Muscle of back (tissue), 11 donors: ENCODE data around the gene STIM2. TPM values are rescaled to one million over a fixed set of nuclear protein-coding genes. Genes with fewer than 3 reads are reported as not detected.
"Not testable (repeated sequence)": the region's sequence is repeated elsewhere in the genome, so short reads cannot be mapped to it uniquely, and the experiment has no call there.

Experiments
- DNase-seq, 3 donors: peaks; one replicate each; pipeline versions ENCODE4 v3.0.0 to v3.0.0-alpha.2; 2013
- polyA plus RNA-seq, 10 donors: library from polyadenylated mRNA; unstranded; fragments of 120-200 nt; gene quantifications; one replicate each; pipeline ENCODE4 v1.2.1, GENCODE V29; 2013; ENCODE audit not compliant: insufficient read length in 10 of 10

STIM2 gene
- polyA plus RNA-seq, 10 donors, result 37.5 to 68.9 (median 44.7) TPM

DNA sequence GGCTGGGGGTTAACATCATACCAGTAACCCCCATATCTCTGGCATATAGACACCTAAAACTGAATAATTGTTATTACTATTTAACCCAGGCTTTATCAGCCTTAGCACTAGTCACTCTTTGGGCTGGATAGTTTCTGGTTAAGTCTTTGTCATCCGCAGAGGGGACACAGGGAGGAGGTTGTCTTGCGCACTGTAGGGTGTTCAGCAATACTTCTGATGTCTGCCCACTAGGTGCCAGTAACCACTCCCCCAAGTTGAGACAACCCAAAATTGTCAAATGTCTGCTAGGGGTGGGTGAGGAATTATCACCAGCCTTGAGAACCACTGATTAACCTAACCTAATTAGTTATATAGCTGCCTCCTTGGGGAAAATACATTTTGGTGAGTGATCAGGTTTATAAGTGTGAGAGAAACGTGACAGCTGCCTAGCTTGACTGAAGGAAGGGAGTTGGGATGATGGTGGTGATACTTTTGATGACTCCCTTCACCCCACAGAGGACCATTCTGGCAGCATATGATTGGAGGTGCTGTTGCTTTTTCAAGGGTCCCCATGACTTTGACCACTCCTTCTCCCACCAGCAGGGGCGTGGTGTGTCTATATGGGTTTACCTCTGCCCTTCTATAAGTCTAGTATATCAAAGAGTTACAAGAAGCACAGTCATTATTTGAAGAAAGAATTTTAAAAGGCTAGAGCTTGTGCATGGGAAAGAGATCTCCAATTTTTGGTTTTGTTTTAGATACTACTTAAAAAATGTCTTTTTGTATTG, 140.9 kb downstream of the STIM2 start:
- no peak for DNase-seq

DNA sequence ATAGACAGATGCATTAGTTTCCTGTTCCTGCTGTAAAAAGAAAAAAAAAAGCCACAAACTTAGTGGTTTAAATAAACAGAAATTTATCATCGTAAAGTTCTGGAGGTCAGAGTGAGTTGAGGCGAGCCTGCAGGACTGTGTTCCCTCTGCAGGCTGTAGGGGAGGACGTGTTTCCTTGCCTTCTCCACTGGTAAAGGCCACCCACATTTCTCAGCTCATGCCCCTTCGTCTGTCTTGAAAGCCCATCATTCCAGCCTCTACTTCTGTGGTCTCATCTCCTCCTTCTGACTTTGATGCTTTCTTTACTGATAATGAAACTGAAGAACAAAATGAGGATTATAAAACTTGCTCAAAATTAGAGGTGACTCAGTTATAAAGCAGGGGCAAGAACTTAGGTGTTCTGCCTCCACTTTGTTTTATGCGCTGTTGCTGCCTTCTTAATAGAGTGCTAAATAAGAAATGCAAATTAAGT, 143.0 kb downstream of the STIM2 start:
- DNase-seq, result no peak

DNA sequence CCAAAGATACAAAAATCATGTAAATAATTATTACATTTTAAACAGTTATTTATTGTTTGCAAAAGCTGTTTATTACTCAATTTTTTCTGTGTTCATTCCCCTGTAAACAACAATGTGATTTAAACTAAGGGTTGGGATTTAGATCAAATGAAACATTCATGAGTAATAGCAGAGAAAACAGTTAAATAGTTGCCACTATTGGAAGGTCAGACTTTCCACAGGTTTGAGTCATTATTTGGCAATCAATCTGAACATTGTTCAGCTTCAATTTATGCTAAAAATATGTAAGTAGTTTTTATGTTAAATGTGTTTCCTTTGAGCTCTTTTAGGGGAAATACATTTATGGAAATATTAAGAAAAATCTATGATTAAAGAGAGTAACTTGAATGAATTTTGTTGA, 144.9 kb downstream of the STIM2 start:
- DNase-seq, result peak in 1 of 3 donors; percentile 70

DNA sequence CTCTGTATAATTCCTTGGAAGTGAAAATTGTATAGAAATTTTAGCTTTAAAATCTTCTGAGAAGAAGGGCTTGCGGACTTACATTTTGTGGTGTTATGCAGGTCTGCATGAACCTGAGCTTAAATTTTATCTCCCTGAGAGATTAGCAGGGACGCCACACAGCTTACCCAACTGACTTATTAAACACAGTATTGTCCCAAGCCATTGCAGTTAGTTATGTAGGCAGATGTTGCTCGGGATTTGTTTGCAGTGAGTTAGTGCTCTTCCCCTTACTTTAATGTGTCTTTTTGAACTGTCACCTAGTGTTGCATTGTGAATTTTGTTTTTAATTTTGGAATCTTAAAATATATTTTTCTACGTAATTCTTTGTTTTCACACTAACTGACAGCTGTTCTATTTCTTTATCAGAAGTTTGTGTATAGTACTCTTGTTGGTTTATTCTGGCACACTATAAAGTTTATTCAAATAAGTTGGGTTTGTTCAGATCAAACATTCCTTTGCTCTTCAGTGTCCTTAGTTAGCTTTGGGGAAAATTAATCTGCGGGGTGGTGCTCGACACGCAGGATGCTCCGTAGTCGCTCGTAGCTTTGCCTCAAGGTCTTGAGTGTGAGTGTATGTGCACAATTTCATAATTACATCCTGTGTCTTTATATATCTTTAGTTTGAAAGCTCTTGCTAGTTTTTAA, 145.4 kb downstream of the STIM2 start:
- peak in 1 of 3 donors; percentile 35 for DNase-seq

DNA sequence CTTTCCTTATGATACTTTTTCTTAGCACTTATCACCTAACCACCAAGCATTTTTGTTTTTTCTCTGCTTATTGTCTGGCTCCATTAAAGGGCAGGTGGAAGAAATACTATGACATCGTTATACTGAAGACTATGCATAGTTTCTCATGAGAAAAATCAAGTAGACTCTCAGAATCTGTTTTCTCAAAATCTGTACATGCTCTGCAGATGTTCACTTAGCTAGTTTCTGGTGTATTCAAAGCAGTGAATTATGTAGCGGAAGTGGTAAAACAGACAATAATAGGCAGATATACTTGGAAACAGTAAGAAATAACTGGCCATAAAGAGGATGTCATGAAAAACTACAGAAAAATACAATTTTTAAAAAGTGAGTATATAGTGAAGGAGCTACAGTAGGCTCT, 146.0 kb downstream of the STIM2 start:
- DNase-seq, result peak in 1 of 3 donors; percentile 35

DNA sequence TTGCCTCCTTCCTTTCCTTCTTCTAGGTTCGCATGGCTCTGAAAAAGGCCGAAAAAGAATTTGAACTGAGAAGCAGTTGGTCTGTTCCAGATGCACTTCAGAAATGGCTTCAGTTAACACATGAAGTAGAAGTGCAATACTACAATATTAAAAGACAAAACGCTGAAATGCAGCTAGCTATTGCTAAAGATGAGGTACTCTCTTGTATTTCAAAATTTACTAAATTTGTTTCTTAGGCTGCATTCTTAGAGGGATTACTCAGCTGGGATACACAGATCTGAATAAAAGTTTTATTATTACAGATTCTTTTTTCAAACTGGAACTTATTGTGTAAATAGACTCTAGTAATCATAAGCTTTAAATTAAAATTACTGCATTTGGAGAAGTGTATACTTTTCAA, 146.9 kb downstream of the STIM2 start:
- DNase-seq, result no peak

DNA sequence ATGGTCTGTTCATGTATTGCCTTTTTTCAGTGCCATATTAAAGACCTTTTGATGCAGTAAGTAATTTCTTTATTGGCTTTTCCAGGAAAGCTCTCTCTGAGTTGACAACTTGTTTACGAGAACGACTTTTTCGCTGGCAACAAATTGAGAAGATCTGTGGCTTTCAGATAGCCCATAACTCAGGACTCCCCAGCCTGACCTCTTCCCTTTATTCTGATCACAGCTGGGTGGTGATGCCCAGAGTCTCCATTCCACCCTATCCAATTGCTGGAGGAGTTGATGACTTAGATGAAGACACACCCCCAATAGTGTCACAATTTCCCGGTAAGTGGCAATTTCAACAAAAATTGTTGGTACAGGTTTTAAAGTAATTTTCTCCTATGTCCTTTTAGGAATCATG, 148.0 kb downstream of the STIM2 start:
- no peak for DNase-seq

DNA sequence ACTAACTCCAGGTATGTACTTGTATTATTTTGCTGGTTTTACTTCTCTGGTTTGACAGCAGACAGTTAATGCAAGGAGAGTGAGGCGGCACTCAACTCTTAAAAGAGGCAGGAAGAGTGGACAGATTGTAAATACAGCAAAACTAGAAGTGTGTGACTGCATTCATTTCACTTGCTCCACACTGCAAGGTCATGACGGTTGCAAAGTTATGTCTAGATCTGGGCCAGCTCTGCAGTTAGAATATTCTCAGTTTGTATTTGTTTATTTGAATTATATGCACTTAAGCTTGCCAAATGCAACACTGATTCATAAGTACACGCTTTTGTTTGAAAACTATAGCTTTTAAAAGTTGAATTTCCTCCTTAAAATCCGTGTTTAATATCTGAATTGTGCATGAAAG, 148.9 kb downstream of the STIM2 start:
- no peak for DNase-seq

DNA sequence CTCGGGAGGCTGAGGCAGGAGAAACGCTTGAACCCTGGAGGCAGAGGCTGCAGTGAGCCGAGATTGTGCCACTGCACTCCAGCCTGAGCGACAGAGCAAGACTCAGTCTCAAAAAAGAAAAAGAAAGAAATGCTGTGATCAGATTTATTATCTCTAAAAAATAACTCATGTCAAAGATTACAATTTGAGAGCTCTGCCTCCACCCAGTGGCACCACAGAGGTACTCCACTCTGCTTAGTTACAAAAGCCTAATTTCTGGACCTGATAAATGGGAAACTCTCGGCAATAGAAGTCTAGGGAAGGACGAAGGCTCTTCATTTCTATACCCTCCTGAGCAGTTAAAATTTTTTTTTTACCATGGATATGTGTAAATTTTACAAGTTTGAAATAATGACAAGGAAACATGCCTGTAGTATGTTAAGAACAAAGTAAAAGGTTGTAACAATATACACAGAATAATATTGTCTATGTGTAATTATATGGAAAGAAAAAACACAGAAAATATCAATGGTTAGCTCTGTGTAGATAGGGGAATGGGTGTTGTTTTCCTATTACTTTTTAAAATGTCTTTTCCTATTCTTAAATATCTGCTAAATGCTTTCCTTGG, 149.8 kb downstream of the STIM2 start:
- DNase-seq, result peak; percentile 47 to 78 (median 69)

DNA sequence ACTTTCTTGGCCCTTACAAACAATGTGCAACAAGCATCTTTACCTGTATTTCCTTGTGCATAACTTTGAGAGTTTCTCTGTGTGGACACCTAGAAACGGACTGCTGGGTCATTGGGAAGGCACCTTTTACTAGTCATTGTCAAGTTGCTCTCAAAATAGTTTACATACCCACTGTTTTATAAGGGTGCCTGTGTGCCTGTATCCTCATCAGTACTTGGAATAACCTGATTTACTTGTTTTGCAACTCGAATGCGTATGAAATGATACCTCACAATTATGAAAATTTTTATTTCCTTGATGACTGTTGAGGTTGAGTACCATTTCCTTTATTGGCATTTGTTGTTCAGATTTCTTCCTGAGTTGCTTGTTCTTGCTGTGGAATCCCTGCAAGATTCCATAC, 150.8 kb downstream of the STIM2 start:
- DNase-seq, result no peak

DNA sequence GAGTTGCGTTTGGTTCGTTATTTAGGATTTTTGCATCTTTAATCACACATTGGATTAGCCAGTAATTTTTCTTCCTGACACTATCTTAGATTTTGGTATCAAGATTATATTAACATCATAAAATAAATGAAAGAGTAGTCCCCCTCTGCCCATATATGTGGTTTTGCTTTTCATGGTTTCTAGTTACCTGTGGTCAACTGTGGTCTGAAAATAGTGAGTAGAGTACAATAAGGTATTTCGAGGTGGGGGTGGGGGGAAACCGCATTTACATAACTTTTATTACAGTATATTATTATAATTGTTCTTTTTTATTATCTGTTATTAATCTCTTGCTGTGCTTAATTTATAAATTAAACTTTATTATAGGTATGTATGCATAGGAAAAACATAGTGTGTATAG, 152.4 kb downstream of the STIM2 start:
- no peak for DNase-seq

DNA sequence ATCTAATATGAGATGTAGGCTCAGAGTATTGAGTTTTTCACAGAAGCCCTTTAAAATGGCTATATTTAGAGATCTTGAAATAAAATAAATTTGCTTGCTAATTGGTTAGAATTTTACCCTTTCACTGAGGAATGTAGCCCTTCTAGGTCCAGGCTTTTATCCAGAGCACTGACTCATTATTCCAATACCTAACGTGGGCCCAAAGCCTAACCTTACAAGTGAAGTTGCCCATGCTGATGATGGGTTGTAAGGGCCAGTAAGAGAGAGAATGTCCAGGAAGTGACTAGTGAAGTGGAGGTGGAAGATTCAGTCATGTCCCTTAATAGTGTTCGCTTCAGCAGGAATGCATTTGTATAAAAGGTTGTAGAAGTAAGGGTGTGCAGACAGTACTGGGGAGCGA, 155.9 kb downstream of the STIM2 start:
- DNase-seq, result no peak

DNA sequence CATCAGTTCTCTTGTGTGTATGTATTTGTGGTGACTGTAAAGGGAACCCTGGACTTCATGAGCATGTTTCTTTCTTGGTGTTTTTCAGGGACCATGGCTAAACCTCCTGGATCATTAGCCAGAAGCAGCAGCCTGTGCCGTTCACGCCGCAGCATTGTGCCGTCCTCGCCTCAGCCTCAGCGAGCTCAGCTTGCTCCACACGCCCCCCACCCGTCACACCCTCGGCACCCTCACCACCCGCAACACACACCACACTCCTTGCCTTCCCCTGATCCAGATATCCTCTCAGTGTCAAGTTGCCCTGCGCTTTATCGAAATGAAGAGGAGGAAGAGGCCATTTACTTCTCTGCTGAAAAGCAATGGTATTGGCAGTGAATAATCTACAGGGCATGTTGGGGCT, 157.0 kb downstream of the STIM2 start:
- no peak for DNase-seq

DNA sequence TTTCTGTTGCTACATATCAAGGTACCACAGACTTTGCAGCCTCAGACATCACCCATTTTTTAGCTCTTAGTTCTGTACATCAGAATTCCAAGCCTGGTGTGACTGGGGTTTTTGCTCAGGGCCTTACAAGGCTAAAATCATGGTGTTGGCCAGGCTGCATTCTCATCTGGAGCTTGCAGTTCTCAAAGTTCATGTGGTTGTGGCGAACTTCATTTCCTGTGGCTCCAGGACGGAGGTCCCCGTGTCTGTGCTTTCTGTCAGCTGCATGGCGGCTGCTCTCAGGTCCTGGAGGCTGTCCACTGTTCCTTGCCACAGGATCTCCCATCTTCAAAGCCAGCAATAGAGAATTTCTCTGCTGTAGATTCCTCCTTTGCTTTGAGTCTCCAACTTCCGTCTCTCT, 157.4 kb downstream of the STIM2 start:
- DNase-seq, result no peak

DNA sequence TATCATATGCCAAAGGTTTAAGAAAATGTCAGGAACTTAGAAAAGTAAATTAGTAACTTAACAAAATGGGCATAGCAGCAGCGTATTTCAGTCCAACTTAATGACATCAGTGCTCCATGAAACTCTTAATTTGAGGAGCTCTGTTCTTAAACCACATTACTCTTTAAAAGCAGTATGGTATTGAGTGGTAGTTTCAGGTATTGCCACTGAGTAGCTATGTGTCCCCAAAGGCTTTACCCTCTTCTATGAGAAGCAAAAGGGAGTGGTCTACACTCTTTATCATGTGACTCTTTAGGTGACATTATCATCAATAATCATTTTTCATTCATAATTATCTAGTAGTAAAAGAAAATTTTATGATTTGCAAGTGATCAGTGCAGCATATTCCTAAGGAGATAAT, 158.3 kb downstream of the STIM2 start:
- no peak for DNase-seq

DNA sequence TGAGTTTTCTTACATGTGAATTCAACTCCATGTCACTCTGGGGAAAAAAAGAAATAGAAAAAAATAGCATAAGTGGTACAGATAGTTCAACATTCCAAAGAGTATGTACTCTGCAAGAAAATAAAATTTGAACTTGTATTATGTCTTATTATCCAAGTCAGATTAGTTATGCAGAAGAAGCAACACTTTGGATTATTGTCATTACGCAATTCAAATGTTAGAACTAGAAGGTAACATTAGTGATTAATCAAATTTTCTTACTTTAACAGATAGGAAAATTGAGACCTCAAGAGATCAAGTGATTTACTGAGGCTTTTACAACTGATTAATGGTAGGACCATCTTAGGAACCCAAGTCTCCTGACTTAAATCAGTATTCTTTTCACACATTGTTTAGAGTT, 159.1 kb downstream of the STIM2 start:
- DNase-seq, result no peak

DNA sequence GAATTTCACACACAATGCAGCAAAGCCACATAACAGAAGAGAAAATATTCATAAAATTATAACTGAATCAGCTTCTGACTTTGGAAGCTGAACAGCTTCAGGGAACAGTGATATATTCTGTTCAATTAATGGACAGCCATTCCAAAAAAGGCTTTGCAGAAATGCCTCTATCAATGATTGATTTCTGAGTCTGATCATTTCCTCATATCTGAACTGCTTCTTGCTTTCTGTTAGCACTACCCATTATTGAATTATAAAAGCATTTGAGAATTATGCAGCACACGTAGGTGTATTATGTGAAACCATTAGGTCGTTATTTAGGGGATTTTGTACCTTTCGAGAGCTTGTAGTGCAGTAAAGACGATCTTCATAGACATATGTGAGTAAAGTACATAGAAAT, 159.6 kb downstream of the STIM2 start:
- no peak for DNase-seq

DNA sequence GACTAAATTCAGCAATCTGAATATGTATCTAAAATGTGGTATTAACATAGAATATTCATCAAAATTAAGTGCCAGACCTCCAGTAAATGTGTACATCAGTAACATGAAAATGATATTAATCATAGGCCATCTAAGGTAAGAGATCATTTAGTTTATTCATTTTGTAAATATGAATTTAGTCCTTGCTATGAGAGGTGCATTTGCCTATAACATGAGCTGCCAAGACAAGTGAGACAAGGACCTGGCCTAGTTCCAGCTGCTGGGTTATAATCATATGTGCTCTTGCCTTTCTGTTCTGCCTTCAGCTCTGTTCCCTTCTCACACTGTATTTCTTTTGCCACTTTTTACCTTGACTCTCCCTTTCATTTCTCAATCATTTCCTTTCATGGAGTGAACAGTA, 160.0 kb downstream of the STIM2 start:
- DNase-seq, result no peak

DNA sequence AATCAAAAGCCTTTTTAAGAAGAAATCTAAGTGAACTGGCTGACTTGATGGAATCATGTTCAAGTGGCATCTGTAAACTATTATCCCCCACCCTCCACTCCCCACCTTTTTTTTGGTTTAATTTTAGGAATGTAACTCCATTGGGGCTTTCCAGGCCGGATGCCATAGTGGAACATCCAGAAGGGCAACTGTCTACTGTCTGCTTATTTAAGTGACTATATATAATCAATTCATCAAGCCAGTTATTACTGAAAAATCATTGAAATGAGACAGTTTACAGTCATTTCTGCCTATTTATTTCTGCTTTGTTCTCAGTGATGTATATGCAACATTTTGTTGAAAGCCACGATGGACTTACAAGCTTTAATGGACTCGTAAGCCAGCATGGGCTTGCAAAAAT, 162.3 kb downstream of the STIM2 start:
- DNase-seq, result peak in 1 of 3 donors; percentile 47

DNA sequence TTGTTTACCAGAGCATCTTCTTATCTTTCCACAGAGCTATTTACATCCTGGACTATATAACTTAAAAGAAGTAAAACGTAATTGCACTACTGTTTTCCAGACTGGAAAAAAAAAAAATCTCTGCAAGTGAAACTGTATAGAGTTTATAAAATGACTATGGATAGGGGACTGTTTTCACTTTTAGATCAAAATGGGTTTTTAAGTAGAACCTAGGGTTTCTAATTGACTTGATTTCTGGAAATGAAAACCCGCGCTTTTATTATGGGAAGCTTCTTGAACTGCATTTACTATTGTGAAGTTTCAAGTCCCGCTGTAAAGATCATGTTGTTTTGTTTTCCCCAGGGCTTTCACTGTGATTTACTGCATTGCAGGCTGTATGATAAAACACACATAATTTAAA, 162.7 kb downstream of the STIM2 start:
- DNase-seq, result no peak

DNA sequence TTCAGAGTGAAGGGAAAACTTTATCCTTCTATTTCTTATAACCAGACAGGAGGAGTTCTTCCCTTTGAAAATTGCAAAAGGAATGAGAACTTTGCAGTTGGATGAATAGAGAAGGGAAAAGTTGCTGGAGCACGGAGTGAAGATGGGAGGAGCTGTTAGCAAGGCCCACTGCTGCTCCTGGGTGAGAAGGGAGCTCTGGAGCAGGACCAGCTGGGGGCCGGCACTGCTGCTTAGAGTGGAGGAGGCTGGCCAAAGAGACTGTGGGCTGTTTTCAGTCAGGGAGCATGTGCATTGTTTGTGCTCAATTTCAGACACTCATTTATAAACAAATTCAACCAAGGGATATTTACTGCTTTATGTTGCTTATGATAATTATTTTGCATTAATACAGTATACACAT, 164.2 kb downstream of the STIM2 start:
- peak in 2 of 3 donors; percentile 52 to 70 for DNase-seq

DNA sequence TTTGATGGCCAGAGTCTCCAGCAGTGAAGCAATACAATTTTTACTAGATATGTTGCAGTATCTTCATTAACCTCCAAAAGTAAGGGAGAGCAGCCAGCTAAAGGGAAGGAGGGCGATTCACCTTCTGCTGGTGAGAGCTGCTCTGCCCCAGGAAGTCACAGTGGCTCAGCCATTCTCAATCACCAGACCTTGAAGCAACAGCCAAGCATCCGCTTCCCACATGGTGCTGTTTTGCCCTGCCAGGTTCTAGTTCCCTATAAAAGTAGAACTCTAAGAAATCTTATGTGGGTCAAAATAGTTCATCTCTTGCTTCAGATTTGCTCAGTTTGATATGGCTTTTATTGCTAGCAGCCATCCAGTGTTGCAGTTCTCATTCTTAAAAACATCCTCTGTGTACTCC, 166.8 kb downstream of the STIM2 start:
- no peak for DNase-seq

DNA sequence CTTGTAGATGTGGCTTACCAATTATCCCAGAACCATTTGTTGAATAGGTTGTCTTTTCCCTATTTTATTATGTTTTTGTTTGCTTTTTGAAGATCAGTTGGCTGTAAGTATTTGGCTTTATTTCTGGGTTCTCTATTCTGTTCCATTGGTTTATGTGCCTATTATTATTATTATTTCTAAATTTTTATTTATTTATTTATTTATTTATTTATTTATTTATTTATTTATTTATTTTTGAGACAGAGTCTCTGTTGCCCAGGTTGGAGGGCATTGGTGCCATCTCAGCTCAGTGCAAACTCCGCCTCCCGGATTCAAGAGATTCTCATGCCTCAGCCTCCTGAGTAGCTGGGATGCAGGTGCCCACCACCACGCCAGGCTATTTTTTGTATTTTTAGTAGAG, 174.5 kb downstream of the STIM2 start:
- not testable (repeated sequence) for DNase-seq
